ENCODE data around the gene NEDD8. TPM values are rescaled to one million over a fixed set of nuclear protein-coding genes. Genes with fewer than 3 reads are reported as not detected.

NEDD8 gene
- total and polyA plus RNA-seq, 4 donors, result 32.3 to 136 (median 78.1) TPM

DNA sequence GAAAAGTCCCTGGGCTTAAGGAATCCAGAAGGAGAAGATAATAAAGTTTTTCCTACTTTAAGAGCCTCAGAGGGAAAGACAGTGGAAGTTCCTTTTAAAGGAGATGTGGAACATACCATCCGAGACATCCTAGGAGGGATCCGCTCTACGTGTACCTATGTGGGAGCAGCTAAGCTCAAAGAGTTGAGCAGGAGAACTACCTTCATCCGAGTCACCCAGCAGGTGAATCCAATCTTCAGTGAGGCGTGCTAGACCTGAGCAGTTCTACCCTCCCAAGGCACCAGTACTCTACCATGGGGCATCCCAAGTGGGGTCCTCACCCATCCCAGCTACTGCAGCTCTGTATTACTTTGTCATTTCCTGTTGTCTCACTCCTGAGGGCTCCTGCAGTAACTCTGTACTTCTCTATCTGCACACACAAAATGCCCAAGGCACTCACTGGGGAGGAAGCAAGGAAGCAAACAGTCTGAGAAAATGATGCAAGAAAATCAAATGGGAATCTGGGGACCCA, 6.4 kb upstream of the NEDD8 start:
- Histone ChIP-seq H3K9me3 (ENCODE audit: control insufficient read depth in 4 of 4, low read length in 3 of 4) (no peaks in the 10 kb centered on the region), H3K4me1 (ENCODE audit: control insufficient read depth in 4 of 4, insufficient read depth in 4 of 4, low read length in 3 of 4) (peaks cover 8 to 49% (median 35%) of the 10 kb centered on the region in 4 donors), H3K9ac (ENCODE audit: low read depth in 1 of 2, low read length in 2 of 2) (no peak overlapping the region), H3K27me3 (ENCODE audit: control insufficient read depth in 4 of 4, insufficient read depth in 4 of 4, low read length in 3 of 4) (no peaks in the 10 kb centered on the region), H3K4me3 (ENCODE audit: low read depth in 1 of 3, low read length in 3 of 3) (no peak overlapping the region), H3K27ac (ENCODE audit: low read depth in 1 of 2, low read length in 2 of 2) (no peak overlapping the region), H3K36me3 (ENCODE audit: control insufficient read depth in 4 of 4, insufficient read depth in 3 of 4, low read depth in 1 of 4, low read length in 3 of 4) (peaks cover 10 to 57% (median 47%) of the 10 kb centered on the region in 4 donors)
- no peak for DNase-seq (ENCODE audit: low spot score)
- 93% methylated on average over 5 of the region's 5 CpGs for WGBS
- TF ChIP-seq, protein P1, sequence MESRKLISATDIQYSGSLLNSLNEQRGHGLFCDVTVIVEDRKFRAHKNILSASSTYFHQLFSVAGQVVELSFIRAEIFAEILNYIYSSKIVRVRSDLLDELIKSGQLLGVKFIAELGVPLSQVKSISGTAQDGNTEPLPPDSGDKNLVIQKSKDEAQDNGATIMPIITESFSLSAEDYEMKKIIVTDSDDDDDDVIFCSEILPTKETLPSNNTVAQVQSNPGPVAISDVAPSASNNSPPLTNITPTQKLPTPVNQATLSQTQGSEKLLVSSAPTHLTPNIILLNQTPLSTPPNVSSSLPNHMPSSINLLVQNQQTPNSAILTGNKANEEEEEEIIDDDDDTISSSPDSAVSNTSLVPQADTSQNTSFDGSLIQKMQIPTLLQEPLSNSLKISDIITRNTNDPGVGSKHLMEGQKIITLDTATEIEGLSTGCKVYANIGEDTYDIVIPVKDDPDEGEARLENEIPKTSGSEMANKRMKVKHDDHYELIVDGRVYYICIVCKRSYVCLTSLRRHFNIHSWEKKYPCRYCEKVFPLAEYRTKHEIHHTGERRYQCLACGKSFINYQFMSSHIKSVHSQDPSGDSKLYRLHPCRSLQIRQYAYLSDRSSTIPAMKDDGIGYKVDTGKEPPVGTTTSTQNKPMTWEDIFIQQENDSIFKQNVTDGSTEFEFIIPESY (IDR thresholded peaks at IDR 0.05), result no peak
- no peak for TF ChIP-seq NR2F2 (IDR thresholded peaks at IDR 0.05)
- TF ChIP-seq RXRA (IDR thresholded peaks at IDR 0.05), result no peak
- TF ChIP-seq FOXA2 (IDR thresholded peaks at IDR 0.05), result no peak
- no peak for TF ChIP-seq HNF4A (conservative IDR thresholded peaks at IDR 0.05)
- TF ChIP-seq, protein P2, sequence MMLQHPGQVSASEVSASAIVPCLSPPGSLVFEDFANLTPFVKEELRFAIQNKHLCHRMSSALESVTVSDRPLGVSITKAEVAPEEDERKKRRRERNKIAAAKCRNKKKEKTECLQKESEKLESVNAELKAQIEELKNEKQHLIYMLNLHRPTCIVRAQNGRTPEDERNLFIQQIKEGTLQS (IDR thresholded peaks at IDR 0.05), result no peak
- no peak for TF ChIP-seq RAD21 (IDR thresholded peaks at IDR 0.05)
- no peak for TF ChIP-seq SP1 (IDR thresholded peaks at IDR 0.05)
- TF ChIP-seq, protein P3, sequence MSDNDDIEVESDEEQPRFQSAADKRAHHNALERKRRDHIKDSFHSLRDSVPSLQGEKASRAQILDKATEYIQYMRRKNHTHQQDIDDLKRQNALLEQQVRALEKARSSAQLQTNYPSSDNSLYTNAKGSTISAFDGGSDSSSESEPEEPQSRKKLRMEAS (IDR thresholded peaks at IDR 0.05), result no peak
- no peak for TF ChIP-seq FOXA1 (IDR thresholded peaks at IDR 0.05)
- no peak for TF ChIP-seq JUND (IDR thresholded peaks at IDR 0.05)
- TF ChIP-seq, protein P4, sequence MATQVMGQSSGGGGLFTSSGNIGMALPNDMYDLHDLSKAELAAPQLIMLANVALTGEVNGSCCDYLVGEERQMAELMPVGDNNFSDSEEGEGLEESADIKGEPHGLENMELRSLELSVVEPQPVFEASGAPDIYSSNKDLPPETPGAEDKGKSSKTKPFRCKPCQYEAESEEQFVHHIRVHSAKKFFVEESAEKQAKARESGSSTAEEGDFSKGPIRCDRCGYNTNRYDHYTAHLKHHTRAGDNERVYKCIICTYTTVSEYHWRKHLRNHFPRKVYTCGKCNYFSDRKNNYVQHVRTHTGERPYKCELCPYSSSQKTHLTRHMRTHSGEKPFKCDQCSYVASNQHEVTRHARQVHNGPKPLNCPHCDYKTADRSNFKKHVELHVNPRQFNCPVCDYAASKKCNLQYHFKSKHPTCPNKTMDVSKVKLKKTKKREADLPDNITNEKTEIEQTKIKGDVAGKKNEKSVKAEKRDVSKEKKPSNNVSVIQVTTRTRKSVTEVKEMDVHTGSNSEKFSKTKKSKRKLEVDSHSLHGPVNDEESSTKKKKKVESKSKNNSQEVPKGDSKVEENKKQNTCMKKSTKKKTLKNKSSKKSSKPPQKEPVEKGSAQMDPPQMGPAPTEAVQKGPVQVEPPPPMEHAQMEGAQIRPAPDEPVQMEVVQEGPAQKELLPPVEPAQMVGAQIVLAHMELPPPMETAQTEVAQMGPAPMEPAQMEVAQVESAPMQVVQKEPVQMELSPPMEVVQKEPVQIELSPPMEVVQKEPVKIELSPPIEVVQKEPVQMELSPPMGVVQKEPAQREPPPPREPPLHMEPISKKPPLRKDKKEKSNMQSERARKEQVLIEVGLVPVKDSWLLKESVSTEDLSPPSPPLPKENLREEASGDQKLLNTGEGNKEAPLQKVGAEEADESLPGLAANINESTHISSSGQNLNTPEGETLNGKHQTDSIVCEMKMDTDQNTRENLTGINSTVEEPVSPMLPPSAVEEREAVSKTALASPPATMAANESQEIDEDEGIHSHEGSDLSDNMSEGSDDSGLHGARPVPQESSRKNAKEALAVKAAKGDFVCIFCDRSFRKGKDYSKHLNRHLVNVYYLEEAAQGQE (IDR thresholded peaks at IDR 0.05), result no peak
- TF ChIP-seq TAF1 (conservative IDR thresholded peaks at IDR 0.05), result no peak

DNA sequence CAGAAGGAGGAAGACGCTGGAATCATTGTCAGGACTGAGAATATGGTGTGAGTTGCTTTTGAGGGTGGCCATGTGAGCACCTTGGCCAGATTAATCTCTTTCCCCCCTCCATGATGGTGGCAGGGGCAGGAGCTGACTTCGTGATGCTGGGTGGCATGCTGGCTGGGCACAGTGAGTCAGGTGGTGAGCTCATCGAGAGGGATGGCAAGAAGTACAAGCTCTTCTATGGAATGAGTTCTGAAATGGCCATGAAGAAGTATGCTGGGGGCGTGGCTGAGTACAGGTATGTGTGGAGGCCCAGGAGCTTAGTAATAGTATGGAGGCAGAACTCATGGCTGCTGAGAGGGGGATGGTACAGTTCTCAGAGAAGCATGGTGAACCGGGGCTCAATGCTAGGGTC, 6.0 kb upstream of the NEDD8 start:
- Histone ChIP-seq H3K4me1 (ENCODE audit: control insufficient read depth in 4 of 4, insufficient read depth in 4 of 4, low read length in 3 of 4) (peaks cover 8 to 49% (median 36%) of the 10 kb centered on the region in 4 donors), H3K9me3 (ENCODE audit: control insufficient read depth in 4 of 4, low read length in 3 of 4) (no peaks in the 10 kb centered on the region), H3K36me3 (ENCODE audit: control insufficient read depth in 4 of 4, insufficient read depth in 3 of 4, low read depth in 1 of 4, low read length in 3 of 4) (peaks cover 10 to 57% (median 47%) of the 10 kb centered on the region in 4 donors), H3K27ac (ENCODE audit: low read depth in 1 of 2, low read length in 2 of 2) (no peak overlapping the region), H3K9ac (ENCODE audit: low read depth in 1 of 2, low read length in 2 of 2) (no peak overlapping the region), H3K4me3 (ENCODE audit: low read depth in 1 of 3, low read length in 3 of 3) (no peak overlapping the region), H3K27me3 (ENCODE audit: control insufficient read depth in 4 of 4, insufficient read depth in 4 of 4, low read length in 3 of 4) (no peaks in the 10 kb centered on the region)
- DNase-seq (ENCODE audit: low spot score), result no peak
- TF ChIP-seq JUND (IDR thresholded peaks at IDR 0.05) (no peak), FOXA2 (IDR thresholded peaks at IDR 0.05) (no peak), RXRA (IDR thresholded peaks at IDR 0.05) (no peak), GABPA (IDR thresholded peaks at IDR 0.05 in 1 of 2, conservative IDR thresholded peaks at IDR 0.05 in 1 of 2) (no peak), EGR1 (IDR thresholded peaks at IDR 0.05; ENCODE audit: low read depth in 2 of 2) (no peak), YY1 (IDR thresholded peaks at IDR 0.05) (no peak), HNF4A (conservative IDR thresholded peaks at IDR 0.05) (no peak), TAF1 (conservative IDR thresholded peaks at IDR 0.05) (no peak), RAD21 (IDR thresholded peaks at IDR 0.05) (no peak), SP1 (IDR thresholded peaks at IDR 0.05) (no peak), NR2F2 (IDR thresholded peaks at IDR 0.05) (no peak), FOXA1 (IDR thresholded peaks at IDR 0.05) (no peak)
- TF ChIP-seq, protein P2 (IDR thresholded peaks at IDR 0.05), result no peak
- TF ChIP-seq, protein P4 (IDR thresholded peaks at IDR 0.05), result no peak
- TF ChIP-seq, protein P5, sequence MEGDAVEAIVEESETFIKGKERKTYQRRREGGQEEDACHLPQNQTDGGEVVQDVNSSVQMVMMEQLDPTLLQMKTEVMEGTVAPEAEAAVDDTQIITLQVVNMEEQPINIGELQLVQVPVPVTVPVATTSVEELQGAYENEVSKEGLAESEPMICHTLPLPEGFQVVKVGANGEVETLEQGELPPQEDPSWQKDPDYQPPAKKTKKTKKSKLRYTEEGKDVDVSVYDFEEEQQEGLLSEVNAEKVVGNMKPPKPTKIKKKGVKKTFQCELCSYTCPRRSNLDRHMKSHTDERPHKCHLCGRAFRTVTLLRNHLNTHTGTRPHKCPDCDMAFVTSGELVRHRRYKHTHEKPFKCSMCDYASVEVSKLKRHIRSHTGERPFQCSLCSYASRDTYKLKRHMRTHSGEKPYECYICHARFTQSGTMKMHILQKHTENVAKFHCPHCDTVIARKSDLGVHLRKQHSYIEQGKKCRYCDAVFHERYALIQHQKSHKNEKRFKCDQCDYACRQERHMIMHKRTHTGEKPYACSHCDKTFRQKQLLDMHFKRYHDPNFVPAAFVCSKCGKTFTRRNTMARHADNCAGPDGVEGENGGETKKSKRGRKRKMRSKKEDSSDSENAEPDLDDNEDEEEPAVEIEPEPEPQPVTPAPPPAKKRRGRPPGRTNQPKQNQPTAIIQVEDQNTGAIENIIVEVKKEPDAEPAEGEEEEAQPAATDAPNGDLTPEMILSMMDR (IDR thresholded peaks at IDR 0.05; ENCODE audit: low read depth, low read length, missing input control), result no peak
- TF ChIP-seq, protein P3 (IDR thresholded peaks at IDR 0.05), result no peak
- WGBS, result 92% methylated on average over 5 of the region's 5 CpGs
